Endothelial cell of umbilical vein (primary cell): Measurements from ENCODE around the gene CREB3L2. TPM values are rescaled to one million over a fixed set of nuclear protein-coding genes. Genes with fewer than 3 reads are reported as not detected.

Experiments
- BruUV-seq: library from RNA; stranded (reverse); fragments of 400-500 nt; replicated peaks from 2 replicates; lab custom pipeline; 2021; lab: Mats Ljungman, UMichigan
- CTCF ChIA-PET: fragments of 300-600, 350-600 bp; sonication (Branson Sonifier 250); formaldehyde crosslinking; loops from one replicate; lab custom pipeline; 2021; ENCODE audit warnings: antibody characterized with exemption, inconsistent platforms; lab: Charles Lee
- POLR2A ChIA-PET: fragments of 300-600, 350-600 bp; sonication (Branson Sonifier 250); formaldehyde crosslinking; loops from one replicate; lab custom pipeline; 2021; ENCODE audit warnings: antibody characterized with exemption, inconsistent platforms; lab: Charles Lee
- DNase-seq: peaks from one replicate; pipeline ENCODE4 v3.0.0-alpha.2; 2011; ENCODE audit warnings: low read depth, low spot score
- FAIRE-seq: peaks from 2 replicates; lab custom pipeline; 2011; peaks lifted over from hg19 to GRCh38; lab: Jason Lieb, UNC
- H2AFZ ChIP-seq: 2 replicates; pipeline ENCODE4 v1.6.0; 2012; ENCODE audit warnings: low read depth, low read length, control low read depth, inconsistent platforms
- H3K27ac ChIP-seq: 2 replicates; pipeline ENCODE4 v1.5.1; 2011; ENCODE audit warnings: low read depth, mild to moderate bottlenecking, control low read depth, low read length, moderate library complexity; ENCODE audit not compliant: insufficient read depth
- H3K27me3 ChIP-seq, 2 experiments: 2 replicates each; pipeline versions ENCODE4 v1.6.0 to v1.6.1; 2011; ENCODE audit warnings: low read length in 2 of 2, mixed read lengths in 1 of 2; ENCODE audit not compliant: control insufficient read depth in 2 of 2, insufficient read depth in 2 of 2
- H3K36me3 ChIP-seq, 2 experiments: 2 replicates in 1 of 2; 3 replicates in 1 of 2; pipeline ENCODE4 v1.5.1; 2011; ENCODE audit warnings: low read length in 2 of 2, mild to moderate bottlenecking in 1 of 2, moderate library complexity in 1 of 2; ENCODE audit not compliant: control insufficient read depth in 2 of 2, insufficient read depth in 2 of 2; ENCODE audit errors: extremely low read depth in 1 of 2
- H3K4me1 ChIP-seq: 3 replicates; pipeline ENCODE4 v1.5.1; 2011; ENCODE audit warnings: mild to moderate bottlenecking, low read length; ENCODE audit not compliant: control insufficient read depth, insufficient read depth; ENCODE audit errors: extremely low read depth
- H3K4me2 ChIP-seq: 2 replicates; pipeline ENCODE4 v1.6.1; 2011; ENCODE audit warnings: low read length, control low read depth, mixed read lengths; ENCODE audit not compliant: insufficient read depth
- H3K4me3 ChIP-seq, 3 experiments: fragments of 200-600 bp in 1 of 3; sonication (generic), shearing (Covaris generic) in 1 of 3; replicated peaks in 1 of 3; 2 replicates each; pipeline ENCODE4 v1.5.1; 2011 to 2016; ENCODE audit warnings: control low read depth in 3 of 3, low read length in 3 of 3, mild to moderate bottlenecking in 2 of 3, inconsistent platforms in 1 of 3, low read depth in 1 of 3, moderate library complexity in 1 of 3; ENCODE audit not compliant: insufficient read depth in 1 of 3
- H3K79me2 ChIP-seq: 2 replicates; pipeline ENCODE4 v1.6.0; 2012; ENCODE audit warnings: low read length, inconsistent platforms; ENCODE audit not compliant: control insufficient read depth, insufficient read depth
- H3K9ac ChIP-seq: replicated peaks from 2 replicates; pipeline ENCODE3; 2011; ENCODE audit warnings: low read length, control low read depth; ENCODE audit not compliant: insufficient read depth; ENCODE audit errors: extremely low read depth
- H3K9me1 ChIP-seq: replicated peaks from 3 replicates; pipeline ENCODE4 v1.6.0; 2011; ENCODE audit warnings: mild to moderate bottlenecking, low read length; ENCODE audit not compliant: control insufficient read depth, insufficient read depth; ENCODE audit errors: extremely low read depth
- H3K9me3 ChIP-seq: replicated peaks from 2 replicates; pipeline ENCODE4 v1.5.1; 2012; ENCODE audit warnings: low read length, inconsistent platforms; ENCODE audit not compliant: control insufficient read depth, insufficient read depth
- H4K20me1 ChIP-seq: replicated peaks from 2 replicates; pipeline ENCODE3; 2011; ENCODE audit warnings: mild to moderate bottlenecking, low read length; ENCODE audit not compliant: control insufficient read depth, insufficient read depth; ENCODE audit errors: extremely low read depth
- EZH2 ChIP-seq: IDR thresholded peaks from 2 replicates; pipeline ENCODE4 v1.6.1; 2012; ENCODE audit warnings: borderline replicate concordance, low read depth, mild to moderate bottlenecking, moderate library complexity, low read length, inconsistent platforms; ENCODE audit not compliant: severe bottlenecking
- FOS ChIP-seq: IDR thresholded peaks from 2 replicates; pipeline ENCODE4 v1.6.1; 2011; ENCODE audit warnings: mild to moderate bottlenecking, low read length, moderate library complexity, borderline replicate concordance; ENCODE audit not compliant: insufficient read depth
- GATA2 ChIP-seq: IDR thresholded peaks from 2 replicates; pipeline ENCODE4 v1.7.0; 2011; ENCODE audit warnings: low read depth, mild to moderate bottlenecking, moderate library complexity, mixed read lengths, low read length; ENCODE audit not compliant: insufficient read length, insufficient read depth
- JUN ChIP-seq: IDR thresholded peaks from 2 replicates; pipeline ENCODE4 v1.6.1; 2011; ENCODE audit warnings: borderline replicate concordance, low read depth; ENCODE audit not compliant: insufficient read length, insufficient read depth
- MAX ChIP-seq: IDR thresholded peaks from 2 replicates; pipeline ENCODE4 v1.6.1; 2011; ENCODE audit not compliant: insufficient read depth, insufficient read length
- MYC ChIP-seq: IDR thresholded peaks from one replicate; pipeline ENCODE4 v1.6.1; 2011; ENCODE audit warnings: mild to moderate bottlenecking, low read depth, low read length
- POLR2A ChIP-seq: IDR thresholded peaks from 2 replicates; pipeline ENCODE4 v1.6.1; 2012; ENCODE audit warnings: low read depth, mild to moderate bottlenecking, control low read depth, low read length
- POLR2AphosphoS5 ChIP-seq: IDR thresholded peaks from 2 replicates; pipeline ENCODE4 v1.6.1; 2012; ENCODE audit warnings: low read depth, mild to moderate bottlenecking, control low read depth, low read length, moderate library complexity; ENCODE audit not compliant: insufficient read depth
- dilution Hi-C: fragments of 300-500 bp; cut with MboI; formaldehyde crosslinking; loops from one replicate; pipeline ENCODE4 v1.15.0; 2019; ENCODE audit warnings: low sequenced_read_pairs; ENCODE audit not compliant: extremely low pct_ligation_motif_present
- intact Hi-C: fragments of 100-400 bp; cut with micrococcal nuclease; formaldehyde crosslinking; loops from one replicate; pipeline ENCODE4 v1.10.0; 2022
- polyA plus RNA-seq, 4 experiments: library from polyadenylated mRNA; depleted of rRNA in 3 of 4; stranded (reverse) in 3 of 4; unstranded in 1 of 4; fragments of >200 nt; gene quantifications; 2 replicates each; pipeline versions ENCODE4 v1.2.1 to v1.2.3, GENCODE V29; 2011 to 2012; ENCODE audit warnings: missing spikeins in 1 of 4
- total RNA-seq: library from RNA; stranded (reverse); gene quantifications from 2 replicates; pipeline ENCODE4 v1.2.3, GENCODE V29; 2021
- TF ChIP-seq, protein P1 (sequence below), 2 donors: IDR thresholded peaks; 1 replicate in 1 of 2; 2 replicates in 1 of 2; pipeline ENCODE4 v1.5.1; 2011; ENCODE audit warnings: low read length in 2 of 2, mild to moderate bottlenecking in 2 of 2, moderate library complexity in 2 of 2, control low read depth in 1 of 2, inconsistent platforms in 1 of 2, low read depth in 1 of 2; ENCODE audit not compliant: insufficient read depth in 1 of 2; ENCODE audit errors: extremely low read depth in 1 of 2

CREB3L2 gene
- total and polyA plus RNA-seq, 2 donors (not counting 3 experiments of a cell fraction or from before 2014, with no cell fraction given): 32.1 to 93.4 TPM

GRCh38 chr7:137987968-137988367, 13.9 kb downstream of the CREB3L2 start:
- Histone ChIP-seq H3K4me3 (no peak overlapping the region), H3K36me3 (no peaks in the 10 kb centered on the region), H3K27ac (no peak overlapping the region), H3K4me2 (no peak overlapping the region), H3K9me1 (no peaks in the 10 kb centered on the region), H2AFZ (no peak overlapping the region), H3K79me2 (peaks cover 66% of the 10 kb centered on the region), H3K27me3 (no peaks in the 10 kb centered on the region), H4K20me1 (no peaks in the 10 kb centered on the region), H3K9me3 (no peaks in the 10 kb centered on the region), H3K4me1 (peaks cover 90% of the 10 kb centered on the region), H3K9ac (no peak overlapping the region)
- dilution Hi-C loops: no loop called here
- CTCF ChIA-PET: interaction anchor here (0.8 to 1.9 kb wide), 5 partner anchors 11 to 35 kb away, joined by 3 to 7 read pairs (median 4); partner anchors contain the start of gene CREB3L2
- intact Hi-C loops: loop anchor here (2.0 kb wide), 1 partner anchor 55 kb away; no protein-coding TSS in a partner anchor
- DNase-seq (no peak), FAIRE-seq (no peak)
- no peak for TF ChIP-seq EZH2
- no peak for TF ChIP-seq GATA2
- TF ChIP-seq, protein P1, sequence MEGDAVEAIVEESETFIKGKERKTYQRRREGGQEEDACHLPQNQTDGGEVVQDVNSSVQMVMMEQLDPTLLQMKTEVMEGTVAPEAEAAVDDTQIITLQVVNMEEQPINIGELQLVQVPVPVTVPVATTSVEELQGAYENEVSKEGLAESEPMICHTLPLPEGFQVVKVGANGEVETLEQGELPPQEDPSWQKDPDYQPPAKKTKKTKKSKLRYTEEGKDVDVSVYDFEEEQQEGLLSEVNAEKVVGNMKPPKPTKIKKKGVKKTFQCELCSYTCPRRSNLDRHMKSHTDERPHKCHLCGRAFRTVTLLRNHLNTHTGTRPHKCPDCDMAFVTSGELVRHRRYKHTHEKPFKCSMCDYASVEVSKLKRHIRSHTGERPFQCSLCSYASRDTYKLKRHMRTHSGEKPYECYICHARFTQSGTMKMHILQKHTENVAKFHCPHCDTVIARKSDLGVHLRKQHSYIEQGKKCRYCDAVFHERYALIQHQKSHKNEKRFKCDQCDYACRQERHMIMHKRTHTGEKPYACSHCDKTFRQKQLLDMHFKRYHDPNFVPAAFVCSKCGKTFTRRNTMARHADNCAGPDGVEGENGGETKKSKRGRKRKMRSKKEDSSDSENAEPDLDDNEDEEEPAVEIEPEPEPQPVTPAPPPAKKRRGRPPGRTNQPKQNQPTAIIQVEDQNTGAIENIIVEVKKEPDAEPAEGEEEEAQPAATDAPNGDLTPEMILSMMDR (IDR thresholded peaks at IDR 0.05; ENCODE audit: extremely low read depth in 1 of 2, insufficient read depth in 1 of 2, low read depth in 1 of 2, low read length in 2 of 2): no peak
- TF ChIP-seq FOS: no peak
- no peak for TF ChIP-seq POLR2A
- no peak for TF ChIP-seq POLR2AphosphoS5
- TF ChIP-seq MYC: no peak
- TF ChIP-seq MAX: no peak
- TF ChIP-seq JUN: no peak
- POLR2A ChIA-PET: no interaction called here
- no TSS peak for BruUV-seq
